Measurements from ENCODE around the gene CACNA1D. TPM values are rescaled to one million over a fixed set of nuclear protein-coding genes. Genes with fewer than 3 reads are reported as not detected.

CACNA1D gene
- total and polyA plus RNA-seq, 9 of the 15 experiments (the other 6 are each of a cell fraction or from before 2014, with no cell fraction given) = 0.29 TPM; not detected in 8

- H2AFZ ChIP-seq (ENCODE audit: low read depth, low read length) = no peak overlapping the region
- H3K9ac ChIP-seq (ENCODE audit: insufficient read depth in 1 of 2, low read depth in 2 of 2, low read length in 2 of 2) = no peak overlapping the region
- in situ Hi-C loops (cut with MboI) = no loop called here
- WGBS (ENCODE audit: insufficient coverage, low coverage, missing lambda C conversion rate) = 9% methylated on average over 5 of the region's 5 CpGs
- TF ChIP-seq SPI1 (IDR thresholded peaks at IDR 0.05; ENCODE audit: borderline replicate concordance, low read depth, low read length) (peak; percentile 44; the same call in 1 of the 2 replicates), ZNF212 (CRISPR knock-in tag; IDR thresholded peaks at IDR 0.05) (no peak)
- no peaks in the 10 kb centered on the region; the same call in 1 of the 2 replicates for H4K20me1 ChIP-seq (replicated peaks; ENCODE audit: control insufficient read depth, insufficient read depth, low read length)
- H3K27ac ChIP-seq (ENCODE audit: extremely low read depth, low read depth, low read length) = no peak overlapping the region
- intact Hi-C loops (cut with micrococcal nuclease) = no loop called here
- ChIA-PET CTCF (ENCODE audit: low intra/inter-chr PET ratio) (no interaction called here), POLR2A (interaction anchor here (0.6 to 1.1 kb wide), 3 partner anchors 10 to 291 kb away, joined by 3 read pairs; no protein-coding TSS in a partner anchor)
- no peaks in the 10 kb centered on the region for H3K4me1 ChIP-seq (replicated peaks in 1 of 2; ENCODE audit: control insufficient read depth in 2 of 2, insufficient read depth in 2 of 2, low read length in 2 of 2)
- ATAC-seq = no peak
- no peak overlapping the region for H3K4me3 ChIP-seq
- FAIRE-seq = no peak
- no peak overlapping the region for H3K4me2 ChIP-seq (ENCODE audit: insufficient read depth, low read length)
- H3K9me3 ChIP-seq (replicated peaks; ENCODE audit: control insufficient read depth, insufficient read depth, low read depth, low read length) = no peaks in the 10 kb centered on the region
- H3K79me2 ChIP-seq (ENCODE audit: control insufficient read depth, insufficient read depth, low read length) = no peaks in the 10 kb centered on the region
- no peaks in the 10 kb centered on the region for H3K36me3 ChIP-seq (ENCODE audit: control insufficient read depth, insufficient read depth, low read length)
- no peak for DNase-seq (ENCODE audit: extremely low read depth in 1 of 4, low spot score in 3 of 4)
- no TSS peak for BruUV-seq (replicated peaks)
- peaks cover 4 to 12% of the 10 kb centered on the region in 2 experiments; a peak in 2 of 5 replicates for H3K27me3 ChIP-seq (ENCODE audit: control insufficient read depth in 2 of 2, insufficient read depth in 2 of 2, low read length in 2 of 2)
- H3K9me1 ChIP-seq (ENCODE audit: control insufficient read depth, insufficient read depth, low read length) = no peaks in the 10 kb centered on the region
Measured at GRCh38 chr3:53503195-53503594, 8.8 kb downstream of the CACNA1D start.

- TF ChIP-seq SNAPC5 (CRISPR knock-in tag; IDR thresholded peaks at IDR 0.05) (no peak), MBD2 (IDR thresholded peaks at IDR 0.05; ENCODE audit: borderline replicate concordance, low read depth) (no peak), MBD1 (CRISPR knock-in tag; IDR thresholded peaks at IDR 0.05) (no peak), RBM17 (IDR thresholded peaks at IDR 0.05; ENCODE audit: borderline replicate concordance, low read depth, low read length) (no peak), MCM7 (IDR thresholded peaks at IDR 0.05) (no peak), POLR3G (IDR thresholded peaks at IDR 0.05; ENCODE audit: extremely low read depth, insufficient read length, insufficient replicate concordance) (no peak), ZNF12 (CRISPR knock-in tag; IDR thresholded peaks at IDR 0.05) (no peak), STAT5A (IDR thresholded peaks at IDR 0.05; ENCODE audit: borderline replicate concordance, low read length) (no peak), RBM39 (optimal IDR thresholded peaks at IDR 0.05; ENCODE audit: low read depth, low read length) (no peak), YBX1 (IDR thresholded peaks at IDR 0.05) (no peak), HOXB6 (CRISPR knock-in tag; IDR thresholded peaks at IDR 0.05; ENCODE audit: borderline replicate concordance) (no peak), LARP7 (IDR thresholded peaks at IDR 0.05) (no peak), ZNF24 (IDR thresholded peaks at IDR 0.05) (no peak), ZNF197 (CRISPR knock-in tag; IDR thresholded peaks at IDR 0.05; ENCODE audit: low read depth) (no peak)
- no peak for ATAC-seq
- no peak overlapping the region for H3K27ac ChIP-seq (ENCODE audit: extremely low read depth, low read depth, low read length)
- no peaks in the 10 kb centered on the region for H3K79me2 ChIP-seq (ENCODE audit: control insufficient read depth, insufficient read depth, low read length)
- no peak for FAIRE-seq
- ChIA-PET CTCF (ENCODE audit: low intra/inter-chr PET ratio) (no interaction called here), POLR2A (no interaction called here)
- BruUV-seq (replicated peaks) = no TSS peak
- 4% methylated on average over 4 of the region's 4 CpGs for WGBS (ENCODE audit: insufficient coverage, low coverage, missing lambda C conversion rate)
- H3K9me3 ChIP-seq (replicated peaks; ENCODE audit: control insufficient read depth, insufficient read depth, low read depth, low read length) = no peaks in the 10 kb centered on the region
- H3K36me3 ChIP-seq (ENCODE audit: control insufficient read depth, insufficient read depth, low read length) = no peaks in the 10 kb centered on the region
- no peak overlapping the region for H2AFZ ChIP-seq (ENCODE audit: low read depth, low read length)
- no peaks in the 10 kb centered on the region for H3K4me1 ChIP-seq (replicated peaks in 1 of 2; ENCODE audit: control insufficient read depth in 2 of 2, insufficient read depth in 2 of 2, low read length in 2 of 2)
- DNase-seq (ENCODE audit: extremely low read depth in 1 of 4, low spot score in 3 of 4) = no peak
- H3K4me2 ChIP-seq (ENCODE audit: insufficient read depth, low read length) = no peak overlapping the region
- in situ Hi-C loops (cut with MboI) = no loop called here
- intact Hi-C loops (cut with micrococcal nuclease) = no loop called here
- peaks cover 6 to 30% of the 10 kb centered on the region in 2 experiments; a peak in 4 of 5 replicates for H3K27me3 ChIP-seq (ENCODE audit: control insufficient read depth in 2 of 2, insufficient read depth in 2 of 2, low read length in 2 of 2)
- no peaks in the 10 kb centered on the region for H3K9me1 ChIP-seq (ENCODE audit: control insufficient read depth, insufficient read depth, low read length)
- no peak overlapping the region for H3K4me3 ChIP-seq
- H4K20me1 ChIP-seq (replicated peaks; ENCODE audit: control insufficient read depth, insufficient read depth, low read length) = no peaks in the 10 kb centered on the region; the same call in 1 of the 2 replicates
- no peak overlapping the region for H3K9ac ChIP-seq (ENCODE audit: insufficient read depth in 1 of 2, low read depth in 2 of 2, low read length in 2 of 2)
Measured at GRCh38 chr3:53506110-53506762, 11.8 kb downstream of the CACNA1D start.

Measured in K562 (cell line).